Spleen (tissue), 11 donors: ENCODE data around the gene C1QBP. TPM values are rescaled to one million over a fixed set of nuclear protein-coding genes. Genes with fewer than 3 reads are reported as not detected.

ENCODE experiments used
- DNase-seq: peaks from one replicate; pipeline ENCODE4 v3.0.0-alpha.2; 2020
- H3K27ac ChIP-seq, 8 donors: fragments of 200-600 bp; sonication (generic) in 7 of 8; 1 replicate in 4 of 8; 2 replicates in 4 of 8; pipeline versions ENCODE4 v1.5.0 to v1.8.0; 2016 to 2021; ENCODE audit warnings: inconsistent platforms in 4 of 8, mild to moderate bottlenecking in 4 of 8, moderate library complexity in 1 of 8
- H3K27me3 ChIP-seq, 7 donors: fragments of 200-600 bp; sonication (generic) in 6 of 7; replicated peaks in 1 of 7; 1 replicate in 4 of 7; 2 replicates in 3 of 7; pipeline versions ENCODE4 v1.5.0 to v1.8.0; 2016 to 2021; ENCODE audit warnings: inconsistent platforms in 3 of 7, mild to moderate bottlenecking in 1 of 7
- H3K36me3 ChIP-seq, 6 donors: fragments of 200-600 bp; sonication (generic) in 5 of 6; 1 replicate in 4 of 6; 2 replicates in 2 of 6; pipeline versions ENCODE4 v1.5.0 to v1.8.0; 2016 to 2021; ENCODE audit warnings: inconsistent platforms in 2 of 6
- H3K4me1 ChIP-seq, 6 donors: fragments of 200-600 bp; sonication (generic) in 5 of 6; 1 replicate in 3 of 6; 2 replicates in 3 of 6; pipeline versions ENCODE4 v1.5.0 to v1.8.0; 2016 to 2021; ENCODE audit warnings: inconsistent platforms in 3 of 6
- H3K4me3 ChIP-seq, 8 donors: fragments of 200-600 bp; sonication (generic) in 7 of 8; 1 replicate in 4 of 8; 2 replicates in 4 of 8; pipeline versions ENCODE4 v1.5.0 to v1.8.0; 2016 to 2021; ENCODE audit warnings: inconsistent platforms in 4 of 8, mild to moderate bottlenecking in 4 of 8, moderate library complexity in 2 of 8
- H3K9me3 ChIP-seq, 8 donors: fragments of 200-600 bp; sonication (generic) in 7 of 8; 1 replicate in 4 of 8; 2 replicates in 4 of 8; pipeline versions ENCODE4 v1.5.0 to v1.8.0; 2016 to 2021; ENCODE audit warnings: inconsistent platforms in 4 of 8
- POLR2A ChIP-seq, 3 donors: fragments of 450-650 bp; IDR thresholded peaks; one replicate each; pipeline ENCODE4 v1.5.1; 2017; ENCODE audit warnings: antibody characterized with exemption in 3 of 3, mild to moderate bottlenecking in 1 of 3
- POLR2AphosphoS5 ChIP-seq, 3 donors: sonication (generic); formaldehyde crosslinking; IDR thresholded peaks; one replicate each; pipeline ENCODE4 v1.5.1; 2017; ENCODE audit warnings: antibody characterized with exemption in 3 of 3
- WGBS, 5 donors: extraction: QIAGEN DNeasy Blood & Tissue Kit in 3 of 5; methylation state at CpG; one replicate each; pipeline versions ENCODE4 v1.1.5 to v1.1.7; 2013 to 2018; 5-methylcytosine and 5-hydroxymethylcytosine counted together
- intact Hi-C: fragments of 100-400 bp; cut with DNase I; formaldehyde crosslinking; loops from one replicate; pipeline ENCODE4 v1.15.0; 2023; ENCODE audit warnings: low total_unique reads
- polyA plus RNA-seq, 3 donors: library from polyadenylated mRNA; stranded (reverse); fragments of 200-250 nt; gene quantifications; one replicate each; pipeline ENCODE4 v1.2.1, GENCODE V29; 2013
- total RNA-seq, 7 donors: library from RNA; depleted of rRNA in 3 of 7; stranded (reverse); fragments of >200 nt in 3 of 7; fragmentation: NEBNext Ultra II Directional in 4 of 7; extraction: Animal tissue kit (Norgen Biotek cat#: 25700) in 4 of 7; gene quantifications; one replicate each; pipeline versions ENCODE4 v1.1.0 to v1.2.1, GENCODE V29; 2016 to 2021
- TF ChIP-seq, protein P1 (sequence below), 11 experiments: fragments of 200-600 bp in 7 of 11; fragments of 450-650 bp in 4 of 11; sonication (generic) in 4 of 11; IDR thresholded peaks in 8 of 11; conservative IDR thresholded peaks in 3 of 11; 1 replicate in 7 of 11; 2 replicates in 4 of 11; pipeline versions ENCODE4 v1.4.0 to v1.8.0; 2016 to 2021; ENCODE audit warnings: antibody characterized with exemption in 11 of 11, inconsistent platforms in 4 of 11, mild to moderate bottlenecking in 1 of 11
- donor health status: healthy with polysubstance abuse.
- donor health status: DM: no; HTN: no; CAD: no; lungs with moderate emphysema.
- donor health status: DM: no; HTN: no; CAD: no.
- donor health status: Bipolar disorder and iron deficiency.
- donor health status: healthy.
- donor health status: DM: no; HTN: no; CAD: no.
- donor health status: DM: yes; HTN: yes; CAD: no.

Gene C1QBP
- total and polyA plus RNA-seq, 10 donors = 63.9 to 188 (median 97.4) TPM

DNA sequence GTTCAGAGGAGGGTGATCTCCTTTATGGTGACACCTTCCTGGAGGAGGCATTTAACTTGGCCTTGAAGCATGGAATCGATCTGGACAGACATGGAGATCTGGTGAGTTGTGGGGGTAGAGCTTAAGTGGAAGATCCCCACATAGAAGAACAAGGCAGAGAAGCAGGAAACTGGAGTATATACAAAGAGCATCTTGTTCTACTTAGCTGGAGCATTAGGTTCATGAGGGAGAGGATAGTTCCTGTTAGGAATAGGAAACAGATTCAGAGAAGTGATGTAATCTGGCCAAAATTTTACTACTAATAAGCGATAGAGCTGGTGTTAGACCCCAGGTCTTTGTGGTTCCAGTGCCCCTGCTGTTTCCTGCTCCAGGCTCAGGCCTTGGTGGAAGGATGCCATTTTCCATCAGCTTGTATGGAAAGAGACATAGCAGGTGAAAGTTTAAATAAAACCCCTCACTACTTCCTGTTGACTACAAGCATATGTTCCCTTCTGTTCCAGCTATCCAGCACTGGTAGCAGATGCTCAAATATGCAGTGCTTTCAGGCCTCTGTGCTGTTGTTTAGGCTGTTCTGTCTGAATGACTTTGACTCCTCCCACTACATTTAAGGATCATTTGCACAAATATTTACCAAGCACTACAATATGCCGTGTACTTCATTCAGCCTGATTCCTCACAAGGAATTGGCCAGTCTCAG is 9.6 kb downstream of the C1QBP start:
- Histone ChIP-seq H3K27me3 (no peaks in the 10 kb centered on the region), H3K36me3 (peaks cover 2 to 100% (median 96%) of the 10 kb centered on the region in 6 donors), H3K9me3 (no peaks in the 10 kb centered on the region), H3K4me1 (peaks cover 0 to 11% (median 0%) of the 10 kb centered on the region in 6 donors), H3K27ac (peak overlapping the region in 1 of 8 donors; percentile 7), H3K4me3 (no peak overlapping the region)
- no peak for TF ChIP-seq POLR2AphosphoS5 (IDR thresholded peaks at IDR 0.05)
- no peak for TF ChIP-seq POLR2A (IDR thresholded peaks at IDR 0.05)
- TF ChIP-seq, protein P1, sequence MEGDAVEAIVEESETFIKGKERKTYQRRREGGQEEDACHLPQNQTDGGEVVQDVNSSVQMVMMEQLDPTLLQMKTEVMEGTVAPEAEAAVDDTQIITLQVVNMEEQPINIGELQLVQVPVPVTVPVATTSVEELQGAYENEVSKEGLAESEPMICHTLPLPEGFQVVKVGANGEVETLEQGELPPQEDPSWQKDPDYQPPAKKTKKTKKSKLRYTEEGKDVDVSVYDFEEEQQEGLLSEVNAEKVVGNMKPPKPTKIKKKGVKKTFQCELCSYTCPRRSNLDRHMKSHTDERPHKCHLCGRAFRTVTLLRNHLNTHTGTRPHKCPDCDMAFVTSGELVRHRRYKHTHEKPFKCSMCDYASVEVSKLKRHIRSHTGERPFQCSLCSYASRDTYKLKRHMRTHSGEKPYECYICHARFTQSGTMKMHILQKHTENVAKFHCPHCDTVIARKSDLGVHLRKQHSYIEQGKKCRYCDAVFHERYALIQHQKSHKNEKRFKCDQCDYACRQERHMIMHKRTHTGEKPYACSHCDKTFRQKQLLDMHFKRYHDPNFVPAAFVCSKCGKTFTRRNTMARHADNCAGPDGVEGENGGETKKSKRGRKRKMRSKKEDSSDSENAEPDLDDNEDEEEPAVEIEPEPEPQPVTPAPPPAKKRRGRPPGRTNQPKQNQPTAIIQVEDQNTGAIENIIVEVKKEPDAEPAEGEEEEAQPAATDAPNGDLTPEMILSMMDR (IDR thresholded peaks at IDR 0.05 in 8 of 11, conservative IDR thresholded peaks at IDR 0.05 in 3 of 11) = no peak
- intact Hi-C loops = no loop called here
- WGBS, 5 donors = 73 to 89% (median 82%) methylated on average over 3 of the region's 3 CpGs
- no peak for DNase-seq

DNA sequence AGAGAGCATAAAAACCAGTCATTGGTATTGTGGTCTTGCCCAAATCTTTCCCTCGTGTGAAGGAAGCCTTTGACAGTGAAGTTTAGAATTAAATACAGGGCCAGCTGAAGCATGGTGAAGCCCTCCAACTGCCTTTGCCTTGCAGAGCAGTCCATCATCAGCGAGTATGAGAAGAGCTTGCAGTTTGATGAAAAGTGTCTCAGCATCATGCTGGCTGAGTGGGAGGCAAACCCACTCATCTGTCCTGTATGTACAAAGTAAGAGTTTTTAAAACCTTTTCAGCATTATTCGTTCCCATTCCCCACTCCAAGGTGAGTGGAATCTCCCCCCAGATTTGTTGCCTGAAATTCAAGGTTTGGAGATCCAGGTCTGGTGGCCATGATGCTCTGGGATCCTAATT is 13.1 kb downstream of the C1QBP start:
- intact Hi-C loops = no loop called here
- no peak overlapping the region for H3K4me3 ChIP-seq
- TF ChIP-seq, protein P1 (IDR thresholded peaks at IDR 0.05 in 8 of 11, conservative IDR thresholded peaks at IDR 0.05 in 3 of 11) = no peak
- TF ChIP-seq POLR2AphosphoS5 (IDR thresholded peaks at IDR 0.05) = no peak
- no peak for TF ChIP-seq POLR2A (IDR thresholded peaks at IDR 0.05)
- peaks cover 7 to 46% (median 11%) of the 10 kb centered on the region in 6 donors for H3K4me1 ChIP-seq
- H3K27ac ChIP-seq = no peak overlapping the region
- WGBS, 5 donors = 64 to 93% (median 77%) methylated on average over 3 of the region's 3 CpGs
- DNase-seq = no peak
- no peaks in the 10 kb centered on the region for H3K9me3 ChIP-seq
- H3K27me3 ChIP-seq = no peaks in the 10 kb centered on the region
- peaks cover 0 to 97% (median 84%) of the 10 kb centered on the region in 6 donors for H3K36me3 ChIP-seq

DNA sequence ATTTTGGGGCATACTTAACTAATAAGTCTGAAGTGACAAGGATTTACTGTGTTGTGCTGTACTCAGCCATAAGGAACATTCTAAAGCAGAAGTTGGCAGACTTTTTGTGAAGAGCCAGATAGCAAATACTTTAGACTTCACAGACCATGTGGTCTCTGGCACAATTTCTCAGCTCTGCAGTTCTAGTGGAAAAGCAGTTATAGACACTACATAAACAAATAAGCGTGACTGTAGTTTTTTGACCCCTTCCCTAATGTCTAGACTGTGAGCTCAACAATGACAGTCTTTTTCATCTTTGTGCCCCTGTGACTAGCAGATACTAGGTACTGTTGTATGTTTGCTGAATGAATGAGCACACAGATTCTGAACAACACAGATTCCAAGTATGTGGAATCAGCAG is 14.0 kb downstream of the C1QBP start:
- intact Hi-C loops = no loop called here
- DNase-seq = no peak
- H3K36me3 ChIP-seq = peaks cover 0 to 88% (median 77%) of the 10 kb centered on the region in 6 donors

DNA sequence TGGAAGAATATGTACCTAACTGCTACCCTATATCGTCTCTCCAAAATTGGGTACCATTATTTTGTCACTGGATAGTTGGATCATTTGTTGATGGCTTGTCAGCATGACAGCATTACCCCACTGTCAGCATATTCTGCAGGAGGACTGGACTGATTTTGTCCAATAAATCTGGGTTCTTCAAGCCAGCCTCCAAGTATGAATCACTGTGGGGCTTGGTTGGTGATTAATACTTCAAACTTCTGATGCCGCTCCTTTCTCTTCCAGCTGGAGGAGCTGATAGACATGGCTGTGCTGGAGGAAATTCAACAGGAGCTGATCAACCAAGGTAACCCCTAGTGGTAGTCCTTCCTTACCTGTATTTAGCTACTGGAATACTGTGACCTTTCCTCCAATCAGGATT is 16.4 kb downstream of the C1QBP start:
- WGBS, 5 donors = 95 to 98% (median 96%) methylated on average over 2 of the region's 2 CpGs
- Histone ChIP-seq H3K4me3 (no peak overlapping the region), H3K9me3 (no peaks in the 10 kb centered on the region), H3K27ac (no peak overlapping the region), H3K4me1 (peaks cover 20 to 67% (median 28%) of the 10 kb centered on the region in 6 donors), H3K36me3 (peaks cover 0 to 68% (median 56%) of the 10 kb centered on the region in 6 donors), H3K27me3 (no peaks in the 10 kb centered on the region)
- no peak for DNase-seq
- intact Hi-C loops = no loop called here
- no peak for TF ChIP-seq POLR2A (IDR thresholded peaks at IDR 0.05)
- TF ChIP-seq POLR2AphosphoS5 (IDR thresholded peaks at IDR 0.05) = no peak
- TF ChIP-seq, protein P1 (IDR thresholded peaks at IDR 0.05 in 8 of 11, conservative IDR thresholded peaks at IDR 0.05 in 3 of 11) = no peak

More for the DNA sequence above, 14.0 kb downstream of the C1QBP start:
- H3K4me3 ChIP-seq = no peak overlapping the region
- H3K27me3 ChIP-seq = no peaks in the 10 kb centered on the region
- H3K27ac ChIP-seq = no peak overlapping the region
- WGBS, 5 donors = 87 to 100% (median 97%) methylated on average over 1 of the region's 1 CpG
- no peaks in the 10 kb centered on the region for H3K9me3 ChIP-seq
- no peak for TF ChIP-seq POLR2AphosphoS5 (IDR thresholded peaks at IDR 0.05)
- TF ChIP-seq, protein P1 (IDR thresholded peaks at IDR 0.05 in 8 of 11, conservative IDR thresholded peaks at IDR 0.05 in 3 of 11) = no peak
- TF ChIP-seq POLR2A (IDR thresholded peaks at IDR 0.05) = no peak
- peaks cover 9 to 54% (median 15%) of the 10 kb centered on the region in 6 donors for H3K4me1 ChIP-seq
